Activated CD4-positive, alpha-beta T cell treated with anti-CD3 and anti-CD28 coated beads, Interleukin-2, amount 10 ng/mL, durations not matched to agents 24 days and 14 days (primary cell): ENCODE measurements around the gene CHKA. TPM values are rescaled to one million over a fixed set of nuclear protein-coding genes. Genes with fewer than 3 reads are reported as not detected.

Experiments used
- DNase-seq: peaks from one replicate; pipeline ENCODE4 v3.0.0; 2022
- H3K27ac Mint-ChIP-seq: one replicate; pipeline ENCODE4 v1.8.0; 2022; ENCODE audit warnings: mild to moderate bottlenecking, mixed read lengths
- H3K27me3 Mint-ChIP-seq: one replicate; pipeline ENCODE4 v1.8.0; 2022; ENCODE audit warnings: mixed read lengths
- H3K36me3 Mint-ChIP-seq: one replicate; pipeline ENCODE4 v1.8.0; 2022; ENCODE audit warnings: low read depth, mild to moderate bottlenecking, mixed read lengths
- H3K4me1 Mint-ChIP-seq: one replicate; pipeline ENCODE4 v1.8.0; 2021; ENCODE audit warnings: mixed read lengths
- H3K4me3 Mint-ChIP-seq: one replicate; pipeline ENCODE4 v1.8.0; 2022; ENCODE audit warnings: mild to moderate bottlenecking, moderate library complexity, mixed read lengths
- H3K9me3 Mint-ChIP-seq: one replicate; pipeline ENCODE4 v1.8.0; 2021; ENCODE audit warnings: mixed read lengths
- intact Hi-C: fragments of 100-400 bp; cut with micrococcal nuclease; formaldehyde crosslinking; loops from one replicate; pipeline ENCODE4 v1.15.1; 2023
- total RNA-seq: library from RNA; stranded (reverse); gene quantifications from 2 replicates; pipeline ENCODE4 v1.2.3, GENCODE V29; 2022

Gene CHKA
- total RNA-seq, 1 donor from 2014 or later: 15.1 TPM

DNA sequence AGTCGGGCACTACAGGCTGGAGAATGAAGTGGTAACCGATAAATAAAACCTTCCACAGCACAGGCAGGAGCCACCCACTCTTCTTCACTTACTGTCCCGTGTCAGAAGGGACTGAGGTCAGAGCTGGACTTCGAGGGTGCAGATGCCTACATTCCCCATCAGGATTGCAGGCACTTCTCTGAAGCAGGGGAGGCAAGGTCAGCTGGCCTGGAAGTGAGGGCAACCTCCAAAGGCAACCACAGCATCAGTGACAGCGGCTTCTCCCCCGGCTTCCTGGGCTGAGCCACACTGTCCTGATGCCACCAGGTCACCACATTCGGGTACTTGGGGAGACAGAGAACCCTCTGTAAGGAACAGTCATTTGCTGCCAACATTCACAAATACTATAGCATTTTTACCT lies 59.7 kb downstream of the CHKA start:
- no peaks in the 10 kb centered on the region for H3K27me3 Mint-ChIP-seq
- no peak overlapping the region for H3K4me3 Mint-ChIP-seq
- H3K27ac Mint-ChIP-seq: no peak overlapping the region
- H3K9me3 Mint-ChIP-seq: no peaks in the 10 kb centered on the region
- H3K4me1 Mint-ChIP-seq: no peaks in the 10 kb centered on the region
- intact Hi-C loops: no loop called here
- H3K36me3 Mint-ChIP-seq: peaks cover 7% of the 10 kb centered on the region
- no peak for DNase-seq

DNA sequence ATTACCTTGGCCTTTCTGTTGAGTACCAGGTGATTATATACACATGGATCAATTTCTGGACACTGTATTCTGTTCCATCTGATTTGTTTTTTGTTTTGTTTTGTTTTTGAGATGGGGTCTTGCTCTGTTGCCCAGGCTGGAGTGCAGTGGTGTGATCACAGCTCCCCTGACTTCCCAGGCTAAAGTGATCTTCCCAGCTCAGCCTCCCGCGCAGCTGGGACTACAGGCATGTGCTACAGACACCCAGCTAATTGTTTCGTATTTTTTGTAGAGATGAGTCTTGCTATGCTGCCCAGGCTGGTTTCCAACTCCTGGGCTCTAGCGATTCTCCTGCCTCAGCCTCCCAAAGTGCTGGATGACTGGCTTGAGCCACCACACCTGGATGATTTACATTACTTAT lies 63.4 kb downstream of the CHKA start:
- Mint-ChIP-seq H3K4me1 (no peaks in the 10 kb centered on the region), H3K9me3 (no peaks in the 10 kb centered on the region), H3K4me3 (no peak overlapping the region), H3K27ac (no peak overlapping the region), H3K27me3 (no peaks in the 10 kb centered on the region), H3K36me3 (peaks cover 7% of the 10 kb centered on the region)
- DNase-seq: no peak
- intact Hi-C loops: no loop called here

DNA sequence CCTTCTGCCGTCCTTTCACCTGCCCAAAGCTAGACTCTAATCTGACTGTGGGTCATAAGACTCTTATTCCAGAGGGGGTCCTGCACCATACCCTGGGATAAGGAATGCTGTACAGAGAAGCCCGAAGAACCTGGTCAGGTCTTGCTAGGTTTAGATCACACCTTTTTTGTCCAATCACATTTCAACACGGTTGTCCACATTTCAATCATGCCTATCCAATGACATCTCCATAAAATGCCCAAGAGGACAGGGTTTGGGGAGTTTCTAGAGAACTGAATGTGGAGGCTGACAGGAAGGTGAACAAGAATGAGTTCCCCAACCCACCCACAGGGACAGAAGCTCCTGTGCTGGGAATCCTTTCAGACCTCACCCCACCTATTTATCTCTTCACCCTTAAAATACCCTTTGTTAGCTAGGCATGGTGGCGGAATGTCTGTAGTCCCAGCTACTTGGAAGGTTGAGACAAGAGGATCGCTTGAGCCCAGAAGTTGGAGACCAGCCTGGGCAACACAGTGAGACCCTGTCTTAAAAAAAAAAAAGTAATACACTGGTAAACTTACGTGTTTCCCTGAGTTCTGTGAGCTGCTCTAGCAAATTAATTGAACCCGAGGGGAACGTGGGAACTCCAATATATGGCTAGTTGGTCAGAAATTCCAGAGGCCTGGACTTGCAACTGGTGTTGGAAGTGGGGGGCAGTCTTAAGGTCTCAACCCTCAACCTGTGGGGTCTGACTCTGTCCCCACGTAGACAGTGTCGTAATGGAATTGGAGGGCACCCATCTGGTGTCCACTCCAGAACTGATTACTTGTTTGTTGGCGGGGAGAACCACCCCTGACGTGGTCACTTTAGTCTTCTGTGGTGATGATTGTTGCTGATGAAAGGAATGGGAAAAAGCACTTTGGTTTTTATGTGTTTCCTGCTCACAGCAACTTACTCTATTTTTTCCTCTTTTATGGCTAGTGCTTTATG lies 64.6 kb downstream of the CHKA start:
- Mint-ChIP-seq H3K27me3 (no peaks in the 10 kb centered on the region), H3K4me1 (no peaks in the 10 kb centered on the region), H3K27ac (no peak overlapping the region), H3K4me3 (no peak overlapping the region), H3K9me3 (no peaks in the 10 kb centered on the region), H3K36me3 (peaks cover 15% of the 10 kb centered on the region)
- no peak for DNase-seq
- intact Hi-C loops: no loop called here

DNA sequence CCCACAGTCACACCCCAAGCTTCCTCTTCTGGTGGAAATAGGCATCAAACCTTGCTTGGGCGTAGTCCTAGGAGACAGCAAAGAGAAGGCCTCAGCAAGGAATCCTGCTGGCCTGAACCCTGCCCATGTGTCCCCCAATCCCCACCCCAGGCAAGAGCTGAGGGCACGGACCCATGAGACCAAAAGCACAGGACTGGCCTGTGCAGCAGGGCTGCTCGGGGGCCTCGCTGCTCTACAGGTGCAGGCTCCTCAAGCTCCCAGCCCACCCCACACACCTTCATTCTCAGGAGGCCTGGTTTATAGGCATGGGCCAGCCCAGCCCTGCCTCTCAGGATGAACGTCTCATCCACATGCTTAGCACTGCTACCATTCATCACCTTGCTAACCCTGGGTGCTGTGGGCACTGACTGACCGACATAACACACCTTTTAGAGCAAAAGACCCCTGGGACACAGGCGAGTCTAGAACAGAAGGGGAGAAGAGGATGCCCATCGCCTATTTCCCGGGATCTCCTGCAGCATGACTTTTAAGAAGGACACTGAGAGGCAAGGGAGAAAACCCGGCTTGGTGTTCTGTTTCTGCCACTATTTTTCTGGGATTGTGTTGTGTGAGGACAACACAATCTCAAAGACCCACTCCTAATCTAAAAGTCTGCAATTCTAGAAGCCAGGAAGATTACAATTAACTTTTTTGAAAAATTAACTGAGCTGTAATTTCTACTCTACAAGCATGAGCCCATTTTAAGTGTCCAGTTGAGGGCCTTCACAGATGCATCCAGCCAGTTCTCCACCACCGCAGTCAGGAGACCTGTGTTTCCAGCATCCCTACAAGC lies 67.0 kb downstream of the CHKA start:
- H3K27ac Mint-ChIP-seq: no peak overlapping the region
- no peaks in the 10 kb centered on the region for H3K4me1 Mint-ChIP-seq
- no peak overlapping the region for H3K4me3 Mint-ChIP-seq
- H3K36me3 Mint-ChIP-seq: peaks cover 19% of the 10 kb centered on the region
- no peak for DNase-seq
- intact Hi-C loops: no loop called here
- H3K27me3 Mint-ChIP-seq: no peaks in the 10 kb centered on the region
- no peaks in the 10 kb centered on the region for H3K9me3 Mint-ChIP-seq

DNA sequence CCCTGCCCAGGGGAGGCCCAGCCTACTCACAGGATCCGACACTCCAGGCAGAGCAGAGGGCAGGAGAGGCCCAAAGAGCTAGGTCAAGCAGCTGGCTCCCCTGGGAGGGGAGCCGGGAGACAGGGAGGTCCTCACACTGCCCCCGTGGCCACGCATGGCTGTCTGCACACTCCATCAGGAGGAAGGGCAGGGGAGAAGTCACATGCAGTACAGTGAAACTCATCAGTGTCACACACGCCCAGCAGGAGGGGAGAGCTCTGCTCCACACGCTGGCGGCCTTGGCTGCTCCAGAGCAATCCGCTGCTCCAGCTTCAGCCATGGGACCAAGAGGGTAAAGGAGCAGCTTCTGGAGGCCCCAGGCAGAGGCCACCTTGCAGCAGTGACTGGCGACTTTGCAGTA lies 68.1 kb downstream of the CHKA start:
- H3K27me3 Mint-ChIP-seq: no peaks in the 10 kb centered on the region
- no peak overlapping the region for H3K4me3 Mint-ChIP-seq
- no peaks in the 10 kb centered on the region for H3K9me3 Mint-ChIP-seq
- no peak for DNase-seq
- H3K27ac Mint-ChIP-seq: no peak overlapping the region
- H3K4me1 Mint-ChIP-seq: no peaks in the 10 kb centered on the region
- intact Hi-C loops: no loop called here
- peaks cover 22% of the 10 kb centered on the region for H3K36me3 Mint-ChIP-seq

DNA sequence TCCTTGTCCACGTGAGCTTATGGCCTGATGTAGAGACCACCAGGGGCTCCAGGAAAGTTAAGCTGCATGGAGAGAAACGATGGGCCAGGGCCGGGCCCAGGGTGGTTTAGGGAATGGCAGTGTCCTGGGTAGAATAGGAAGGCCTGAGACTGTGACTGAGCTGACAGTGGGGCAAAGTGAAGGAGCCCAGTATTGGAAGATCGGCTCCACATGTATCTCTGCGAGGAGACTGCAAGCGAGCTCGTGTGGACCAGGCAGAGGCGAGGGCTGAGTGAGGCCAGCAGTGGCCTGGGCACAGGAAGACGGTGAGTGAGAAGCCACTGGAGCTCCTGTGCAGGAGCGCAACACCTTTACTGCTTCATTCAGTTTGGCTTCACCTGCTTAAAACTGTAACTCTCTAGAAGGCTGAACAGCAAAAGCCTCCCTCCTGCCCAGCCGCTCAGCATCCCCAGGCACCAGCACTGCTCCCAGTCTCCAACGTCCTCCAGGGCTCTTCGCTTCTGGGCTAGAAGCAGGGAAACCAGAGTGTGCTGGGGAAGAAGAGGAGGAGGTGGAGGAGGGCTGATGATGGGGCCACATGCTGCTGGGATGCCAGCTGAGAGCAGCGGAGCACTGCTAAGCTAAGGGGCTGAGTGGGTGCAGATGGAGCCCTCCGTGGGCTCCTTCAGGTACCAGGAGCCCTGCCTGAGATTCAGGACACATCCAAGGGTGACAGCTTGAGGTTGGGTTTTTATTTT lies 68.9 kb downstream of the CHKA start:
- no peak for DNase-seq
- H3K4me1 Mint-ChIP-seq: no peaks in the 10 kb centered on the region
- no peak overlapping the region for H3K27ac Mint-ChIP-seq
- intact Hi-C loops: no loop called here
- H3K9me3 Mint-ChIP-seq: no peaks in the 10 kb centered on the region
- H3K36me3 Mint-ChIP-seq: peaks cover 29% of the 10 kb centered on the region
- no peaks in the 10 kb centered on the region for H3K27me3 Mint-ChIP-seq
- no peak overlapping the region for H3K4me3 Mint-ChIP-seq

DNA sequence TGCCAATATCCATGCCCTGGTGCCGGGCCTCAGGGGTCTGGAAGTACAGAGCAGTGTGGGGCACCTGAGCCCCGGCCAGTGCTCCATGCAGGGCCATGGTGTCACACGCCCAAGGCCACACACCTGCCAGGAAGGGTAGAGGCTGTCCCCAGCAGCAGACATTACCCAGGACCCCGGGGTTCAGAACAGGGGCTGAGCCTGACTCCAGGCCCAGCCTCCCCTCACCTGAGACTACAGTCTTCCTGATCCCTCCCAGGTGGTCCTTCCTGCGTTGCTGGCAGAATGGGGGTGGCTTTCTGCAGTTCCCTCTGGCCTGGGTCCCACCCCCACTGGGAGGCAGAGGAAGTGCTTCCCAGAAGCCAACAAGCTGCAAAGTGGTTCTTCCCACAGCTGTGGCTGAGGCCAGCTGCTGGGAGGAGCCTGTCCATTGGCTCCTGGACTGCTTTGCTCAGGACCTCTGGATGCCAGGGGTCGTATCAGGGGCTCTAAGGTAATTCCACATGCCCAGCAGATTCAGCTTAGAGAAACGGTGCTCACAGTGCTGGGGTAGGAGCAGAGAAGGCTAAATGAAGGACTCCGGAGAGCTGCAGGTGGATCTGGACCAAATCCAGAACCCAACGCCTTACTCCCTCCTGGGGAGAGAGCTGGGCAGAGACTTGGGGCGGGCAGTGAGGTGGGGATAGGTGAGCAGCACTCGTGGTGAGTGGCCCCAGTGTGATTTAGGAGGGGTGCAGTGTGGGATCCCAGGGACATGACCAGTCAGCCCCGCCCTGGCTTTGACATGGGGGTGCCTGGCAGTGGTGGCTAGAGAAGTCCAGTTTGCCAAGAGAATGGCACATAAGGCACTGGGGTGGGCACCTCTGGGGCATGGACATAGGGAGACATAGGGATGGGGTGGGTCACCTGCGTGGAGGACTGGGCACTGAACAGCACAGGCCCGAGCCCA lies 69.7 kb downstream of the CHKA start:
- Mint-ChIP-seq H3K9me3 (no peaks in the 10 kb centered on the region), H3K4me1 (no peaks in the 10 kb centered on the region), H3K27me3 (no peaks in the 10 kb centered on the region), H3K27ac (peak overlapping the region; percentile 20), H3K36me3 (peaks cover 33% of the 10 kb centered on the region), H3K4me3 (no peak overlapping the region)
- no peak for DNase-seq
- intact Hi-C loops: no loop called here

DNA sequence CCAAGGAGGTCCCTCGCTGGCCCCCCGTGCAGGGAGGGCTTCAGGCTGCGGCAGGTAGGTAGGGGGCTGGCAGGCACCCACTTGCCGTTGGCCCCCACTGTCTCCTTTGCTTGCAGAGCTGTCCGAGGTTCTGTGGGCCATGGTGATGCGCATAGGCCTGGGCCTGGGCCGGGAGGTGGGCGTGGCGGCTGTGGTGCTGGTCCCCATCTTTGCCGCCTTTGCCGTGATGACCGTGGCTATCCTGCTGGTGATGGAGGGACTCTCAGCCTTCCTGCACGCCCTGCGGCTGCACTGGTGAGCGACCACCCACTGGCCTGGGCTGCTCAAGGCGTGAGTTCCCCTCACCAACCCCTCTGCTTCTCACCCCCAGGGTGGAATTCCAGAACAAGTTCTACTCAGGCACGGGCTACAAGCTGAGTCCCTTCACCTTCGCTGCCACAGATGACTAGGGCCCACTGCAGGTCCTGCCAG lies 70.8 kb downstream of the CHKA start:
- no peak overlapping the region for H3K4me3 Mint-ChIP-seq
- no peak overlapping the region for H3K27ac Mint-ChIP-seq
- no peaks in the 10 kb centered on the region for H3K27me3 Mint-ChIP-seq
- H3K36me3 Mint-ChIP-seq: peaks cover 36% of the 10 kb centered on the region
- DNase-seq: no peak
- intact Hi-C loops: no loop called here
- H3K9me3 Mint-ChIP-seq: no peaks in the 10 kb centered on the region
- H3K4me1 Mint-ChIP-seq: no peaks in the 10 kb centered on the region

DNA sequence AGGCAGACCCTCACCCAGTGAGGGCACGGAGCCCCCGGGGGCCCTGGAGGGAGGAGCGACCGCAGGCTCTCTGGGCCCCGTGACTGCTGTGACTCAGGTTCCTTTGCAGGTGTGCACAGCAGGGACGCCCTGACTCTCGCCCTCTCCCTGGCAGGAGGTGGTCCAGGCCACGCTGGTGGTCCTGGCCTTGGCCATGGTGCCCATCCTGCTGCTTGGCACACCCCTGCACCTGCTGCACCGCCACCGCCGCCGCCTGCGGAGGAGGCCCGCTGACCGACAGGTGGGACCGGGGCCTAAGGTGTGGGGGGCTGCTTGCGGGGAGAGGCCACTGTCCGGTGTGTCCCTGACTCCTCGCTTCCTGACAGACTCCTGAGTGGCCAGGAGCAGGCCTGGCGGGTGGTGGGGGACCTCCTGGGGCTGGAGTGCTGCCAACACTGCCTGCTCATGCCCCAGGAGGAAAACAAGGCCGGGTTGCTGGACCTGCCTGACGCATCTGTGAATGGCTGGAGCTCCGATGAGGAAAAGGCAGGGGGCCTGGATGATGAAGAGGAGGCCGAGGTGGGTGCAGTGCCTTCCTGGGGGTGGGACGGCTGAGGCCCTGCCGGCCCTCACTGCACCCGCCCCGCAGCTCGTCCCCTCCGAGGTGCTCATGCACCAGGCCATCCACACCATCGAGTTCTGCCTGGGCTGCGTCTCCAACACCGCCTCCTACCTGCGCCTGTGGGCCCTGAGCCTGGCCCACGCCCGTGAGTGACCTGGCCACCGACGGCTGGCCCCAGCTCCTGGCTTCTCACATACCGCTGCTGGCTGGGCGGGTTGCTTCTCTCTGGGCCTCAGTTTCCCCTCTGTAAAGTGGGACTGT lies 71.4 kb downstream of the CHKA start:
- Mint-ChIP-seq H3K4me1 (no peaks in the 10 kb centered on the region), H3K27me3 (no peaks in the 10 kb centered on the region), H3K9me3 (no peaks in the 10 kb centered on the region), H3K4me3 (no peak overlapping the region), H3K27ac (no peak overlapping the region), H3K36me3 (peaks cover 38% of the 10 kb centered on the region)
- intact Hi-C loops: no loop called here
- DNase-seq: no peak

DNA sequence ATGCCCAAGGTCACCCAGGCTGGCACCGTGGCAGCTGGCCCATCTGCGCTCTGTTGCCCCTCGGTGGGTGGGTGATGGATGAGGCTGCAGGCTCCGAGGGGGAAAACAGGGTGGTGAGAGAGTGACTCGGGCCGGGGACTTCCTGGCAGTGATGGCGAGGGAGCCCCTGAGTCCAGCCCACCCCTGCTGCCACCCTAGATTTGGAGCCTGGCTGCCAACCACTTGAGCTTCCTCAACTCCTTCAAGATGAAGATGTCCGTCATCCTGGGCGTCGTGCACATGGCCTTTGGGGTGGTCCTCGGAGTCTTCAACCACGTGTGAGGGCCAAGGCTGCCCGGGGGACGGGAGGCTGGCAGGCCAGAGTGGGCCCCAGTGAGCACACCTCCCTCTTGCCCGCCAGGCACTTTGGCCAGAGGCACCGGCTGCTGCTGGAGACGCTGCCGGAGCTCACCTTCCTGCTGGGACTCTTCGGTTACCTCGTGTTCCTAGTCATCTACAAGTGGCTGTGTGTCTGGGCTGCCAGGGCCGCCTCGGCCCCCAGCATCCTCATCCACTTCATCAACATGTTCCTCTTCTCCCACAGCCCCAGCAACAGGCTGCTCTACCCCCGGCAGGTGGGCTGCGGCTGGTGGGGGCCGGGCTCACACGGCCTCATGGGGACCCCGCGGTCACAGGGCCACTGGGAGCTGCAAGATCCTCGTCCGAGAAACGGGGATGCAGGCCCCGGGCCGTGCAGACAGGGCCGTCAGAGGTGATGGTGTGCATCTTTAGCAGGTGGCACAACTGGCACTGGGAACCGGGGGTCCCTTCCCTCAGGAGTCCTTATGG lies 72.3 kb downstream of the CHKA start:
- peaks cover 42% of the 10 kb centered on the region for H3K36me3 Mint-ChIP-seq
- intact Hi-C loops: no loop called here
- no peak overlapping the region for H3K27ac Mint-ChIP-seq
- no peaks in the 10 kb centered on the region for H3K9me3 Mint-ChIP-seq
- H3K27me3 Mint-ChIP-seq: no peaks in the 10 kb centered on the region
- no peak for DNase-seq
- H3K4me3 Mint-ChIP-seq: no peak overlapping the region
- no peaks in the 10 kb centered on the region for H3K4me1 Mint-ChIP-seq

DNA sequence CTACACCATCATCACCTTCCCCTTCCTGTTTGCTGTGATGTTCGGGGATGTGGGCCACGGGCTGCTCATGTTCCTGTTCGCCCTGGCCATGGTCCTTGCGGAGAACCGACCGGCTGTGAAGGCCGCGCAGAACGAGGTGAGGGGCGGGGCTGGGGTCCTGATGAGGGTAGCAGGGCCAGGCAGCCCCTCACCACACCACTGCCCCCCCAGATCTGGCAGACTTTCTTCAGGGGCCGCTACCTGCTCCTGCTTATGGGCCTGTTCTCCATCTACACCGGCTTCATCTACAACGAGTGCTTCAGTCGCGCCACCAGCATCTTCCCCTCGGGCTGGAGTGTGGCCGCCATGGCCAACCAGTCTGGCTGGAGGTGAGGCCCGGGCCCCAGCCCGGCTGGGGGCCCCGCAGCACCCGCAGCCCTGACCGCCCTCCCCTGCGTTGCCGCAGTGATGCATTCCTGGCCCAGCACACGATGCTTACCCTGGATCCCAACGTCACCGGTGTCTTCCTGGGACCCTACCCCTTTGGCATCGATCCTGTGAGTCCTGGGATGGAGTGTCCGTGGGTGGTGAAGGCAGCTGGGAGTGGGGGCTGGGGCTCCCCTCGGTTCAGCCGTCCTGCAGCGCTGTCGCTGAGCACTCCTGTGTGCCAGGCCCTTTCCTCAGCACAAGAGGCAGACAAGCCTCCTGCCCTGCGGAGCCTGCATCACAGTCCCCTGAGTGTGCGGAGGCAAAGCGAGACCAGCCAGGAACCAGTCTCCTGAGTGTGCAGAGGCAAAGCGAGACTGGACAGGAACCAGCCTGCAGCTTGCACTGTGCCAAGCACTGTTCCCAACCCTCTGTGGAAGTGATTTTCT lies 73.5 kb downstream of the CHKA start:
- H3K4me3 Mint-ChIP-seq: no peak overlapping the region
- intact Hi-C loops: no loop called here
- no peak for DNase-seq

More for the DNA sequence above, 73.5 kb downstream of the CHKA start:
- Mint-ChIP-seq H3K27me3 (no peaks in the 10 kb centered on the region), H3K27ac (no peak overlapping the region), H3K36me3 (peaks cover 37% of the 10 kb centered on the region), H3K9me3 (no peaks in the 10 kb centered on the region), H3K4me1 (no peaks in the 10 kb centered on the region)
